NCI-H128 (cell line): ENCODE results near the gene CPHXL2.

Source experiments
- DNase-seq: peaks from one replicate; lab custom pipeline; 2025; ENCODE audit not compliant: unreplicated experiment; lab: John Stamatoyannopoulos, UW

The CPHXL2 gene

DNA sequence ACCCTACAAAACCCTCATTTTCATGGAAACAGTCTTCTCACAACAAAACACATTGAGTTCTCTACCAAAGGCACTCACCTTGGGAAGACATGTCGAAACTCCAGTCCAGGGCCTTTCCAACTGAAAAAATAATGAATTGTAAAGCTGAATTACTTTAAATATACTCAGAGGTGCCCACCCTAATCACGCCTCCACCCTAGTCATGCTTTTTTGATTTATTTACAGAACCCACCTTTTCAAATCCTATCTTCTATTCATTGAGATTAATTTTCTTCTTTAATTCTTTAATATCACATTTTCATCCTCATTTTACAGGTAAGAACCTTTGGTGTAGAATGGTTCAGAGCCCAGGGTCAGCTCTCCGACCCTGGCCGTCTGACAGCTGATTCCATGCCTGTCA, at the start of gene CPHXL2:
CPHXL2 (minus strand) TSS at position 101 of the 400 bp plus-strand sequence; CDS start at position 91, 10 bp downstream.
- no peak for DNase-seq

DNA sequence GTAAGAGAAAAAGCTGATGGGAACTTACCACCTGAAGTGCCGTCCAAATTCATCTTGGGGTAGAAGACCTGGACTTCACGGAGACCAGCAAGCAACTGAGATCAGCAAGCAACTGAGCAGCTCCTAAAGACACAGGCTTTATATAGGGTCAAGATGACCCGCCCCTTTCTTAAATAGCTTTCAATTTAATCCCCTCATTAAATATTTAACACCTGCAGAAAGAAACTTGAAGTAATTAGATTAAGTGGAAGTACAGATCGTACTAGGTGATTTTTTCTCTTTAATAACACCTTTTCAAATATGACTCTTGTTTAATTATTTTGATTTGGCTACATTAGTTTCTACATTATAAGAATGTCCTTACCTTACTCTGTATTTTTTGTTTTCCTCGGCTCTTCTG, 49.6 kb upstream of the CPHXL2 start, which contains the start of gene CPHXL:
CPHXL (minus strand) TSS at position 101 of the 400 bp plus-strand sequence; CDS start at position 53, 48 bp downstream.
- no peak for DNase-seq

DNA sequence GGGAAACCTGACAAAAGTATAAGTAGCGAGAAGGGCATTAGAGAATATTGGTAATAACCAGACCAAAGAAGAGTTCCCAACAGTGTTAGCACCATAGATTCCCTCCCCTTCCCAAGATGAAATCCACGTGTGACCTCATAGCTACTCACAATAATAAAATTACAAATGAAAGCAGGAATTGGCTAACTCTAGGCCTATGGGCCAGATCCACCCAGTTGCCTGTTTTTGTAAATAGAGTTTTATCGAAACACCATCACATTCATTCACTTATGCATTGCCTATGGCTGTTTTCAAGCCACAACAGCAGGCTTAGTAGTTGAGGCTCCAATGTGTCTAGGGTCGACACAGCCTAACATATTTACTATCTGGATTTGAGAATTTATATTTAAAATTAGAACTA, 41.6 kb upstream of the CPHXL2 start:
- DNase-seq = no peak

- no peak for DNase-seq
These were observed 37.9 kb upstream of the CPHXL2 start for GRCh38 chr16:75714661-75715060.

- DNase-seq = no peak
These were observed 33.5 kb upstream of the CPHXL2 start for GRCh38 chr16:75710344-75710743.

GRCh38 chr16:75703306-75703705, 26.5 kb upstream of the CPHXL2 start:
- DNase-seq = no peak

DNA sequence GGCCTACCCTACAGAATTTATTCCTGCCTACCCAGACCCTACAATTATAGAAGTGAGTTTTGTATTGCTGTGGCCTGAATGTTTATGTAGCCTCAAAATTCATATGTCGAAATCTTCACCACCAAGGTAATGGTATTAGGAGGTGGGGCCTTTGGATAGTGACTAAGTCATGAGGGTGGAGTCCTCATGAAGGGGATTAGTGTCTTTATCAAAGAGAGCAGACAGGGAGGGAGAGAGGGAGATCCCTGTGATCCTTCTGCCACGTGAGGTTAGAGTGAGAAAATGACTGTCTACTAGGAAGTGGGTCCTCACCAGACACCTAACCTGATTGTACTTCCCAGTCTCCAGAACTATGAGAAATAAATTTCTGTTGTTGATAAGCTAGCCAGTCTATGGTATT, 25.4 kb upstream of the CPHXL2 start:
- no peak for DNase-seq

- no peak for DNase-seq
These were observed 24.6 kb upstream of the CPHXL2 start, which contains the start of gene DUXB for GRCh38 chr16:75701361-75701760. Gene DUXB, minus strand, starts transcription at chr16:75701461. Its CDS starts 43 bp downstream, at chr16:75701418.

GRCh38 chr16:75697571-75697970, 20.8 kb upstream of the CPHXL2 start:
- DNase-seq = no peak

DNA sequence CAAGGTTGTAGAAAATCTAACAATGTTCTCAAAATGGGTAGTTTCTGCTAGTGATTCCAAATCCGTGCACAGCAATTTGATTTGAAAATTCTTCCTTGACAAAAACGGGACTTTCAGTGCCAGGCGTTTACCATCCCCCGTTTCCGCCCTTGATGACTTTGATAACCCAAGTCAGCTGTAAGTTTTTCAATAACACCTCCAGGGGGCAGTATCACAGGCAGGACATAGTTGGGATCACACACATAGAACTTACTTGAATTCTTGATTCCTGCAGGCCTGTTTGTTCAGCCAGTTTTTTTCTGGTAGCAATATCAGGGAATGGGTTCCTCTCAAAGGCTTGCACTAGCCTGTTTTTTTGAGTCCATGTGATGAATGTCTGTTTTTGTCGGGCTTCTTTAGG, 18.9 kb upstream of the CPHXL2 start:
- DNase-seq = no peak

DNA sequence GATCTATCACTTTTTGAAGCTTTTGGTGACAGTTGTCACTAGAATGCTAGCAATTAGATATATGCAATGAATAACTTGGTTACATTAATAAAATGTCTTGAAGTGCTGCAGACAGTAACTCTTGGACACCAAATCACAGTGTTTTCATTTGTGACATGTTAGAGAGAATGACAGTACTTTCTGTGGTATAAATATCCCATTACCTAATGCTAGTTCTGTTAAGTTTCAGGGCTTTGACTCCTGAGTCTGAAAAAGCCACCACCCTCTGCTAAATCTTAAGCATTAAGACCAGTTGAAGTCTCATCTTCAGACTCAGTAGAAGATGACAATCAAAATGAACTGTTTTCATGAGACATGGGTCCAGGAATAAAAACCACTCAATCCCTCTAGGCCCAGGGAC, 10.6 kb upstream of the CPHXL2 start:
- no peak for DNase-seq

DNA sequence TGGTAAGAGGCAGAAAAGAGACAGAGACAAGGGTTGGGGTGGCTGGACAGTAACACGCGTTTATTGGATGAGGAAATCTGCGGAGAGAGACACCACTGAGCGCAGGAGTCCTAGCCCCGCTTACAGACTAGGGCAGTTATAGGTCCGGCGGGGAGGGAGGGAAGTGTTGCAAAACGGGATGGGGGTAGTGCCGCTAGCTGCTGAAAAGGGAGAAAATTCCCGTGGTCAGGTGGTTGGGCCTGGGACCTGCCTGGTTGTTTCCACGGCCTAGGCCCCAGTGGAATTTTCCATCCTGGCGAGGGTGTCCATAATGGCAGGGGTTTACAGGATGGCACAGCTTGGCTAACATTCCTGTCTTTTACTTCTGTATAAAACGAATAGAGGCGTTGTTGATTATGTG, 5.5 kb upstream of the CPHXL2 start:
- no peak for DNase-seq

- no peak for DNase-seq
These were observed 2.6 kb upstream of the CPHXL2 start for GRCh38 chr16:75679366-75679765.

DNA sequence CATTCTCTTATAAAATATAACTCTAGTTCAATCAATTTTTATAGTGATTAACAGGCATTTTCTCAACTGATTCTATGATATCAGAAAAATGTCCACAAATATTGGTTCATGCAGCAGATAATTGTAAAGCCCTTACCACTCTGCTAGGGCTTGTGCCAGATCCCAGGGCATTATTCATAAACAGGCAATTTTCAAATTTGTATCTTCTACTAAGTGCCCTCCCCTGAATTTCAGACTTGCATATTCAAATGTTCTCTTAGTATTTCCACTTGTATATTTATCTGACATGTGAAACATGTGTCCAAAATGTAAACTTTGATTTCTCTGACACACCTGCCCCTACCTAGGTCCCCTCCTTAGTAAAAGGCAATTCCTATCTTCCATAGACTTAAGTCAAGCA, 9.3 kb downstream of the CPHXL2 start:
- no peak for DNase-seq

DNA sequence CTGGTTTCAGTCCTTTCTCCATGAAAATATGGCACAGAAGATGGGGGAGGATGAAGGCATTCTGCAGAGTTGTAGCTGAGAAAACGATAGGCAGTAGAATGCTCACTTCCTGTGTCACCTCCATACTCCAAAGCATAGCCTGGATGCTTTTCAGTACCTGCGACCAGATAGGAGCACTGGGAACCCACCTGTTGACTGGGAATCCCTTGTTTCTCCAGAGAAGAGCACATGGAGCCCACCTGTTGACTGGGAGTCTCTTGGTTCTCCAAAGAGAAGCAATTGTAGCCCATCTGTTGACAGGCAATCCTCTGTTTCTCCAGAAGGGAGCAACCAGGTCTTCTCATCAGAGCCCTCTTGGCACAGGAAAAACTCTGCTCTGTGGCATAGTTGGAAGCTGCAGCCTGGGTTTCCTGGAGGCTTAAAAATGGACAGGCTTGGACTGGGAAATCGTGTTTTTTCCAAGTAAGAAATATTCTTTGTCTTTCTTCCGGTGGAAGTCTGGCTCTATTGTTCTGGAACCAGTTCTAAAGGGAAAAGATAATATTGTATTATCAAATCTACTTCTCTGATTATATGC, 16.0 kb downstream of the CPHXL2 start:
- no peak for DNase-seq

- DNase-seq = no peak
These were observed 16.5 kb downstream of the CPHXL2 start for GRCh38 chr16:75660321-75660720.

DNA sequence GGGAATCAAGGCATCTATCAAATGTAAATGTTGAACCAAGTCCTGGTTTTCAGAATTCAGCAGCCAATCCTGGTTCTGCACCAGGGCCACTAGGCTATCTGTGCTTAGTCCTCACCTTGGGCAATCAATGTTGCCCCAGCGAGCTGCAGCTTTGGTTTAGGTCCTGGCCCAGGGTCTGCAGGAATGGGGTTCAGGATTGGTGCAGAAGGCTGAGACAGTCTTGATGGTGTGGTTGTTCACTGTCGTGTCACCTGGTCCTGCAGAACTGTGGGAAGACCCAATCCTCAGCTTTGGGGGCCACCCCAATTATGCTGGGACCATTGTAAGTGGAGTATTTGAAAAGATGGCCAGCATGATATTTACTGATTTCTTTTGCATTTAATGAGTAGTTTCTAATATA, 18.6 kb downstream of the CPHXL2 start:
- DNase-seq = no peak

- no peak for DNase-seq
These were observed 22.9 kb downstream of the CPHXL2 start for GRCh38 chr16:75653922-75654321.

GRCh38 chr16:75648265-75649076, 28.3 kb downstream of the CPHXL2 start:
- DNase-seq = peak; percentile 16

DNA sequence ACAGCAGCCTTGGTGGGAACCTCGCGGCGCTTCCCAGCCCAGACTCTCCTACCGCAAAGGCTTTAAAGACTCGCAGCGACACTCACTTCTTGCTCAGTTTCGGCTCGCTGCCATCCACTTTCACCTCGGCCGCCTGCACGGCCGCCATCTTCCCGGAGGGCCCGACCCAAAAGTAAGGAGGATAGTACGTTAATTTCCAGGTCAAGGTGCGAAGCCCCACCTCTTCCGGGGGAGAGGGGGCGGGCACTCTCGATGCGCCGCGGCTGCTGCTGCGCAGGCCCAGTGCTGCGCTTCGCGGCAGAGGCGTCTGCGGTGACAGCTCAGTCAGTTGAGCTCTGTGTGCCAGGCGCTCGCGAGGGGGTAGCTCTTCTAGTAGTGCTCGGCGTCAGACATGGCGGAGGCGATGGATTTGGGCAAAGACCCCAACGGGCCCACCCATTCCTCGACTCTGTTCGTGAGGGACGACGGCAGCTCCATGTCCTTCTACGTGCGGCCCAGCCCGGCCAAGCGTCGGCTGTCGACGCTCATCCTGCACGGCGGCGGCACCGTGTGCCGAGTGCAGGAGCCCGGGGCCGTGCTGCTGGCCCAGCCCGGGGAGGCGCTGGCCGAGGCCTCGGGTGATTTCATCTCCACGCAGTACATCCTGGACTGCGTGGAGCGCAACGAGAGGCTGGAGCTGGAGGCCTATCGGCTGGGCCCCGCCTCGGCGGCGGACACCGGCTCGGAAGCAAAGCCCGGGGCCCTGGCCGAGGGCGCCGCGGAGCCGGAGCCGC, 29.1 kb downstream of the CPHXL2 start, which contains the start of the genes KARS1 and TERF2IP:
KARS1 (minus strand) TSS at position 174 of the 773 bp plus-strand sequence; CDS start at position 148, 26 bp downstream.
TERF2IP (plus strand) TSS at position 282 of the 773 bp plus-strand sequence; CDS start at position 392, 110 bp downstream.
- peak; percentile 51 for DNase-seq

- DNase-seq = no peak
These were observed 29.7 kb downstream of the CPHXL2 start for GRCh38 chr16:75647112-75647491.
